Activated T-helper 17 cell treated with anti-CD3 and anti-CD28 coated beads, Interleukin-2, amount 50 U/mL, for 72 hours (primary cell): ENCODE data around the gene PRKX. TPM values are rescaled to one million over a fixed set of nuclear protein-coding genes. Genes with fewer than 3 reads are reported as not detected.
"Not testable (repeated sequence)": the region's sequence is repeated elsewhere in the genome, so short reads cannot be mapped to it uniquely, and the experiment has no call there.

ENCODE experiments used
- ATAC-seq: fragments of 150-1000 bp; cut with Tn5 transposase; replicated peaks from 2 replicates; pipeline ENCODE4 v1.10.0; 2021; ENCODE audit warnings: mild to moderate bottlenecking, moderate library complexity
- H3K27ac Mint-ChIP-seq: one replicate; pipeline ENCODE4 v1.8.0; 2022; ENCODE audit warnings: mixed read lengths
- H3K27me3 Mint-ChIP-seq: one replicate; pipeline ENCODE4 v1.8.0; 2022; ENCODE audit warnings: mixed read lengths
- H3K36me3 Mint-ChIP-seq: one replicate; pipeline ENCODE4 v1.8.0; 2022; ENCODE audit warnings: low read depth, mild to moderate bottlenecking, mixed read lengths
- H3K4me1 Mint-ChIP-seq: one replicate; pipeline ENCODE4 v1.8.0; 2022; ENCODE audit warnings: mixed read lengths
- H3K4me3 Mint-ChIP-seq: one replicate; pipeline ENCODE4 v1.8.0; 2022; ENCODE audit warnings: mild to moderate bottlenecking, mixed read lengths
- H3K9me3 Mint-ChIP-seq: one replicate; pipeline ENCODE4 v1.8.0; 2022; ENCODE audit warnings: mixed read lengths
- total RNA-seq, 2 donors: library from RNA; stranded (reverse); gene quantifications; one replicate each; pipeline ENCODE4 v1.2.3, GENCODE V29; 2022

The PRKX gene
- 10 to 100 TPM; 64.8 to 69.8 TPM for total RNA-seq

DNA sequence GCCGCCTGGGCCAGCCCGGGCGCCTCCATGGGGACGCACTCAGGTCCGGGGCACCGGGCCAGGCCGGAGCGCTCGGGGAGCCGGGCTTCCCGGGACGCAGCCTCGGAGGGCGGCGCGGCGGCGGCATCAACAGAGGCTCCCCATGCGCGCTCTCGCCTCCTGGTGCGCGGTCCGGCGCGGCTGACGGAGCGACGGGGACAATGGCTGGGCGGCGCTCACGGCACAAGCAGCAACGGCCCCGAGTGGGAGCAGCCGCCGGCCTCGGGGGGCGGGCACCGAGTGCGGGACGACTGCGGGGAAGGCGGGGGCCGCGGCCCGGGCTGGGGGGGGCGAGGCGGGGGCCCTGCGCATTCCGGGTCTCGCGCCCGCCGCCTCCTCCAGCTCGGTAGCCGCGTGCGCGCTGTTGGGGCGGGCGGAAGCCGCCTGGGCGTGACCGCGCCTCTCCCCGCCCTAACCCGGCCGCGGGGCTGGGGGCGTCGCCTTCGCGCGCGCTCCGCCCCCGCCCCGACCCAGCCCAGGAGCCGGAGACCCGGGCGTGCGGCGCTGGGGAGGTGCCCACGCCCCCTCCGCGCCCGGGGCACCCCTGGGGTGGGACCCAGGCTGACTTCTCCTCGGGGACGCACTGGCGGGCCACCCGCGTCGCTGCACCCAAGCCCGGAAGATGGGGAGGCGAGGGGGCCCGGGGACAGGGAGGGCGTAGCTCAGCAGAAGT lies at the start of gene PRKX:
TSS of gene PRKX (minus strand) at position 425 of the 712 bp plus-strand sequence. CDS start at position 29, 396 bp downstream.
- H3K4me3 Mint-ChIP-seq, result peak within 1 kb of the TSS; percentile 99
- H3K27ac Mint-ChIP-seq, result peak within 1 kb of the TSS; percentile 98
- no peaks in the 10 kb centered on the region for H3K4me1 Mint-ChIP-seq
- peaks cover 23% of the 10 kb centered on the region for H3K36me3 Mint-ChIP-seq
- H3K9me3 Mint-ChIP-seq, result no peaks in the 10 kb centered on the region
- ATAC-seq, result peak; percentile 82
- no peaks in the 10 kb centered on the region for H3K27me3 Mint-ChIP-seq

DNA sequence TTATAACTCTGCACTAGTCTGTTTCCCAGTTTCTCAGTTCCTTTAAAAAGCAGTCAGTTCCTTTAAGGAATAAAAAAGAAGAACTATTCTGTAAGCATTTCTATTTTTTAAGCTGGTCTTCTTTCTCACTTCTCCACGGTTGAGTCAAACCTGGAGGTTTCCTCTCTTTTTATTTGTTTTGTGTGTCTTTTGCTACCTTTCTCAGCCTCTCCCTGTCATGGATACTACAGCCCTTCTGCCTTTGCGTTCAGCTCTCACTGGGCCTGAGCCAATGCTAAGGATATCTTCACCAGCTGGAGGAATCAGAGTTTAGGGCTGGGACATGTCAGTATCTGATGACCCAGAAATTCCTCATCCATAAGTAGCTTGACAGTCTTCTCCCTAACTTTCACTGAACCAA lies 49.7 kb upstream of the PRKX start:
- H3K4me1 Mint-ChIP-seq, result no peaks in the 10 kb centered on the region
- H3K9me3 Mint-ChIP-seq, result no peaks in the 10 kb centered on the region
- ATAC-seq, result no peak
- H3K27ac Mint-ChIP-seq, result no peak overlapping the region
- H3K36me3 Mint-ChIP-seq, result no peaks in the 10 kb centered on the region
- no peaks in the 10 kb centered on the region for H3K27me3 Mint-ChIP-seq
- no peak overlapping the region for H3K4me3 Mint-ChIP-seq

DNA sequence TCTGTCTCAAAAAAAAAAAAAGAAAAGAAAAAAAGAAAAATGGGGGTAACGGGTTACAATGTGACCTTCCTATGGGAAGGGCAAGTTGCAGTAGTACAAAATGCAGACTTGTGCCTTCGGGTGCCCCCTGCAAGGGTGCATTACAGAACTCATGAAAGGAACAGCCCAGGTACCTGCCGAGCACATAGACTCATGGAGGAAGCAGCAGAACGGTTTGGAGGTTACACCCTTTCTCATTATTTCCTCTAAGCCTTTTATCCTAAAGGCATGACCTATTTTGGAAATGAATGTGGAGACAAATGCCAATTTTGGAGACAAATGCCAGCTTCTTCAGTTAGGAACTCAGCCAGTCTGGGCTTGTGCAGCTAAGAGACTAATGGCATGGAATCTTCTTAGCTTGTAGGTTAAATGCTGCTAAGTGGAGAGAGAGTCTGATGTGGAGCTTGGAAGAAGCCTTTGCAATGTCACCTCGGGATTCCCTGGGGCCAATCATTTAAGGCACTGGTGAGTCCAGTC lies 44.1 kb upstream of the PRKX start:
- H3K27me3 Mint-ChIP-seq, result no peaks in the 10 kb centered on the region
- H3K4me1 Mint-ChIP-seq, result no peaks in the 10 kb centered on the region
- H3K36me3 Mint-ChIP-seq, result no peaks in the 10 kb centered on the region
- no peaks in the 10 kb centered on the region for H3K9me3 Mint-ChIP-seq
- H3K4me3 Mint-ChIP-seq, result no peak overlapping the region
- H3K27ac Mint-ChIP-seq, result no peak overlapping the region
- no peak for ATAC-seq

DNA sequence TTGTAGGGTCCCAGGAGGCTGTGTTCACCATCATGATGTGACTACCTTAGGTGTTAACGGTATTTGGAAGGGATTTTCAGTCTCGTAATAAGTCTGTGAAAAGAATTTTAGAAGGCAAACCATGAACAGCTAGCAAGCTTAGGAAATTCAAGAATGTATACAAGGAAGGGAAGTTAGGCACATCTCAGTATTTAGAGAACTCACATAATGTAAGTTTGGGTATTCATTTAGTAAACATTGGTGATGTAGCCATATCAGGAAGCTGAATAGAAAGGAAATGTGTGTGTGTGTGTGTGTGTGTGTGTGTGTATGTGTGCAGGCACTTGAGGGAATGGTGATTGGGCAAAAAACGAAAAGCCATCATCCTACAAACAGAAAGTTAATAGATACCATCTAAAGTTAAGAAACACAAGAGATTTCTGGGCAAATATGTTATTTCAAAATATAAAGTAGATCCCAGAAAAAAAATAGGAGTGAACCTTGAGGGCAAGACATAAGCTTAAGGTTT lies 34.7 kb upstream of the PRKX start:
- H3K27ac Mint-ChIP-seq, result peak overlapping the region; percentile 71
- H3K4me1 Mint-ChIP-seq, result peaks cover 15% of the 10 kb centered on the region
- no peaks in the 10 kb centered on the region for H3K27me3 Mint-ChIP-seq
- no peaks in the 10 kb centered on the region for H3K36me3 Mint-ChIP-seq
- H3K4me3 Mint-ChIP-seq, result peak overlapping the region; percentile 37
- no peak for ATAC-seq
- no peaks in the 10 kb centered on the region for H3K9me3 Mint-ChIP-seq

DNA sequence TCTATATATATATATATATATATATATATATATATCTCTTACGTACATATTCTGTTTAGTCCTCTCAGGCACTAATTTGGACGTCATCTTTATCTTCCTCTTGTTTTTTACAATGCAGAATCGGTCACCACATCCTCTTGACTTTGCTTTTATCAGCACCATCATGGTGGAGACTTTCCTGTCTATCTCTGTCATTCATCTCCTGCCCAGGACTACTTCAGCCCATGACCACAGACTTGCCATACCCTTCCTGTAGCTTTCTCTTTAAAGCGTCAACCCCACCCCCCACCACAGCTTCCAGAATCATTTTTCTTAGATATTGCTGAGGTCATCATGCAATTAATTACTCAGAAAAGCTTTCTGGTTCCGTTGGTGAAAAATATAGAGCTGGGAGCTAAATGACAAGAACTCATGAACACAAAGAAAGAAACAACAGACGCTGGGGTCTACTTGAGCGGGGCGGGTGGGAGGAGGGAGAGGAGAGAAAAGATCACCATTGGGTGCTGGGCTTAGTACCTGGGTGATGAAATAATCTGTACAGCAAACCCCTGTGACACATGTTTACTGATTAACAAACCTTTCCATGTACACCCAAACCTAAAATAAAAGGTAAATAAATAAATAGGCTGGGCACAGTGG lies 30.5 kb upstream of the PRKX start:
- no peaks in the 10 kb centered on the region for H3K9me3 Mint-ChIP-seq
- H3K36me3 Mint-ChIP-seq, result no peaks in the 10 kb centered on the region
- peak overlapping the region; percentile 77 for H3K4me3 Mint-ChIP-seq
- ATAC-seq, result peak; percentile 91
- peak overlapping the region; percentile 88 for H3K27ac Mint-ChIP-seq
- H3K27me3 Mint-ChIP-seq, result no peaks in the 10 kb centered on the region
- peaks cover 17% of the 10 kb centered on the region for H3K4me1 Mint-ChIP-seq

DNA sequence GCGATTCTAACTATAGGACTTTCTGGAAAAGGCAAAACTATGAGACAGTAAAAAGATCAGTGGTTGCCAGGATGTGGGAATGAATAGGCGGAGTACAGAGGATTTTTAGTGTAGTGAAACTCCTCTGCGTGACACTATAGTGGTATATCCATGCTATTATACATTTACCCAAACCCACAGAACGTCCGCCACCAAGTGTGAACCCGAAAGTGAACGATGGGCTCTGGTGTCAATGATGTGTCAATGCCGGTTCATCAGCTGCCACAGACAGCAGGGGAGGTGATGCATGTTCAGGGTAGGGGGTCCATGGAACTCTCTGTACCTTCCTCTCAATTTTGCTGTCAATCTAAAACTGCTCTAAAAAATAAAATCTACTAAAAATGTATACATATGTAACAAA lies 27.5 kb upstream of the PRKX start:
- not testable (repeated sequence) for H3K9me3 Mint-ChIP-seq, H3K4me3 Mint-ChIP-seq, H3K27me3 Mint-ChIP-seq, H3K27ac Mint-ChIP-seq, H3K36me3 Mint-ChIP-seq
- peak; percentile 22 for ATAC-seq
- peaks cover 13% of the 10 kb centered on the region for H3K4me1 Mint-ChIP-seq

DNA sequence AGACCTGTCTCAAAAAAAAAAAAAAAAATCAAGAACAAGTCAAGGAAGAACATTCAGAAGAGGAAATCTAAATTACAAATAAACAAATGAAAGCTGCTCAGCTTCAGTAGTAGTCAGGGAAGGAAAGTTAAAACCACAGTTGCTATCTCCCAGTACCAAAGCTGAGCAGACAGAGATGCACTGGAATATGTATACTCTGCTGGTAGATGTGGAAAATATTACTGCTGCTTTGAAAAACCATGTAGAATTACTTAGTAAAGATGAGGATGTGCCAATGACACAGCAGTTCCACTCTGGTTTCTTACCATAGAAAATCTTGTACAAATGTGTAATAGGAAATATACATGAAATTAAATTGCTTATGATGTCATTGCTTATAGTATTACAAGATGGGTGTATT lies 25.1 kb upstream of the PRKX start:
- Mint-ChIP-seq H3K4me3 (peak overlapping the region; percentile 44), H3K36me3 (no peaks in the 10 kb centered on the region), H3K4me1 (peaks cover 11% of the 10 kb centered on the region), H3K9me3 (no peaks in the 10 kb centered on the region), H3K27ac (peak overlapping the region; percentile 84), H3K27me3 (no peaks in the 10 kb centered on the region)
- peak; percentile 88 for ATAC-seq

DNA sequence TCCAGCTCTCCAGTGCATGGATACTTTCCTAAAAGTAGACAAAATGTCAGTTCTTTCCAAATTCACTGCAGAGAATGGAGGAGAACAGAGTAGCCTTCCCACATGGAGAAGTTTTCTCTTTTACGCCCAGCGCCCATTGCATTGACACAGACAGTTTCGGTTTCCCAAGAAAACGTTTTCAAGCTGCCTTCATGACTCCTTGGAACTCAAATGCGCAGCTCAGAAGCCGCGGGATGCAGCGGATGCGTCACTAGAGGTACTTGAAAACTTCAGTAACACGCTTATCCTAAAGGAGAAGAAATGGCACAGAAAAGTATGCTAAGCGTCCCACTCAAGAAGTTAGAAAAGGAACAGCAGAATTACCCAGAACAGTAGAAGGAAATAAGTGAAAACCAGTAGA lies 23.1 kb upstream of the PRKX start:
- not testable (repeated sequence) for H3K27me3 Mint-ChIP-seq, ATAC-seq, H3K9me3 Mint-ChIP-seq, H3K27ac Mint-ChIP-seq, H3K4me3 Mint-ChIP-seq, H3K36me3 Mint-ChIP-seq
- H3K4me1 Mint-ChIP-seq, result peaks cover 10% of the 10 kb centered on the region

DNA sequence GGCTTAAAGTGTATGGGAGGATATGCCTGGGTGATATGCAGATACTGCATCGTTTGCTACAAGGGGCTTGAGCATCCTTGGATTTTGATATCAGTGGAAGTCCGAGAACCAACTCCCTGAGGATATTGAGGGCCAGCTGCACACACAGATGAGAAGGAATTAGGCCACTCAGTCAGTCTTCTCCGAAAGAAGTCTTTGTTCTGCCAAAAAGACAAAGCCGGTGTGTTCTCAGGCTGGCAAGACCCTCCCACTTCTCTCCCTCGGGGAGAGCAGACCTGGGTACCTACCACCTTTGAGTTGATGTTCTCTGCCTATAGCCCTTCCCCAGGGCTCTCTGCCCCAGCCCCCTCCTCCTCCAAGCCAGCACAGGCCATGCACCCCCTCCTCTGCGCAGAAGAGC lies 22.4 kb upstream of the PRKX start:
- H3K4me1 Mint-ChIP-seq, result peaks cover 10% of the 10 kb centered on the region
- not testable (repeated sequence) for H3K4me3 Mint-ChIP-seq, H3K9me3 Mint-ChIP-seq, H3K36me3 Mint-ChIP-seq, H3K27me3 Mint-ChIP-seq, ATAC-seq, H3K27ac Mint-ChIP-seq

DNA sequence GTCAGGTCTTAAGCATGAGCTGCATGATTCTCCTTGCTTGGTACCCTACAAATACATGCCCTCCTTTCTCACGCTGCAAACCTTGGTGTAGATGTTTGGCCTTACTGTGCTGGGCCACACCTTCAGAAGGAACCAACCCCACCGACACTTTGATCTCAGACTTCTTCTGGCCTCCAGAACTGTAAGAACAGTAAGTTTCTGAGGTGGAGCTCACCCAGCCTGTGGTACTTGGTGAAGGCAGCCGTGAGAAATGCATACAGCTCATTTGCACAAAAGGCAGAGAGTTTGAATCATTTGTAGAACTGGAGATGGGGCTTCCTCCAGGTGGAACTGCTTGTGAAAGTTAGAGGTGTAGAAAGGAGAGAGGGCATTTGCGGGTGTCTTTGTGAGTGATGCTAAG lies 21.0 kb upstream of the PRKX start:
- not testable (repeated sequence) for H3K36me3 Mint-ChIP-seq, H3K9me3 Mint-ChIP-seq, H3K27me3 Mint-ChIP-seq
- ATAC-seq, result peak; percentile 45
- Mint-ChIP-seq H3K4me1 (peaks cover 10% of the 10 kb centered on the region), H3K27ac (peak overlapping the region; percentile 68), H3K4me3 (peak overlapping the region; percentile 41)

DNA sequence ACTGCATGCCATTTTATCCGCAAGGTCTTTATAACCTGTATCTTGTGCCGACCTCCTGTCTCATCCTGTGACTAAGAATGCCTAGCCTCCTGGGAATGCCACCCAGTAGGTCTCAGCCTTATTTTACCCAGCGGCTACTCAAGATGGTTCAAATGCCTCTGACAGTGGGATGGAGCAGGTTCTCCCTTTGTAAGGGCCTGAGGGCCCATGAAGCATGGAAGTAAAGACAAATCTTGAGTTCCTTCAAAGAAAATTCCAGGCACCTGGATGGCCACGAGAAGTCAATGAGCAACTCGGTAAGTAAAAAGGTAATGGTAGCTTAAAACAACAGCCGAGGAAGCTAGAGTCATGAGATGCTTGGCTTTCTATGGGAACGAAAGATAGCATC lies 19.6 kb upstream of the PRKX start:
- no peak for ATAC-seq
- Mint-ChIP-seq H3K4me1 (peaks cover 4% of the 10 kb centered on the region), H3K9me3 (no peaks in the 10 kb centered on the region), H3K36me3 (no peaks in the 10 kb centered on the region), H3K27me3 (no peaks in the 10 kb centered on the region), H3K4me3 (no peak overlapping the region), H3K27ac (no peak overlapping the region)

DNA sequence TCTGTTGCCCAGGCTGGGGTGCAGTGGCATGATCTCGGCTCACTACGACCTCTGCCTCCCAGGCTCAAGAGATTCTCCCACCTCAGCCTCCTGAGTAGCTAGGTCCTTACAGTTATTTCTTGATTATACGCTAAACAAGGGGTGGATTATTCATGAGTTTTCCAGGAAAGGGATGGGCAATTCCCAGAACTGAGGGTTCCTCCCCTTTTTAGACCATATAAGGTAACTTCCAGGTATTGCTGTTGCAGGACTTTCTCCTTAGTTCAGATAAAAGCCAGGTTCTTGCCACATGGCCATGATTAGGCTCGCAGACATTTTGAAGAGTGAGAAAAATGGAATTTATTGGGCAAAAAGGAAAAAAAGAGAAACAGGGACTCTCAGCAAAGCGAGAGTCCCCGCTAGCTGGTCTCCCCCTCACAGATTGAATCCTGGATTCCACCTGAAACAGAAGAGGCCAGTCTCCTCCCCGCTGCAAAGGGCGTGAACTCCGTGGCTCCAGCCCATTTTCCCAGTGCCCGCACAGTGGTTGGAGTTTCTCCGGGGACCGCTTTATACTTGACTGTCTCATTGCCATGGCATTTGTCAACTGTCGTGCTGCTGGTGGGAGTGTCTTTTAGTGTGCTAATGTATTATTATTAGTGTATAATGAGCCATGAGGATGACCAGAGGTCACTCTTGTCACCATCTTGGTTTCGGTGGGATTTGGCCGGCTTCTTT lies 19.0 kb upstream of the PRKX start:
- not testable (repeated sequence) for H3K9me3 Mint-ChIP-seq, H3K27ac Mint-ChIP-seq, H3K27me3 Mint-ChIP-seq, H3K4me3 Mint-ChIP-seq, H3K36me3 Mint-ChIP-seq, ATAC-seq, H3K4me1 Mint-ChIP-seq

DNA sequence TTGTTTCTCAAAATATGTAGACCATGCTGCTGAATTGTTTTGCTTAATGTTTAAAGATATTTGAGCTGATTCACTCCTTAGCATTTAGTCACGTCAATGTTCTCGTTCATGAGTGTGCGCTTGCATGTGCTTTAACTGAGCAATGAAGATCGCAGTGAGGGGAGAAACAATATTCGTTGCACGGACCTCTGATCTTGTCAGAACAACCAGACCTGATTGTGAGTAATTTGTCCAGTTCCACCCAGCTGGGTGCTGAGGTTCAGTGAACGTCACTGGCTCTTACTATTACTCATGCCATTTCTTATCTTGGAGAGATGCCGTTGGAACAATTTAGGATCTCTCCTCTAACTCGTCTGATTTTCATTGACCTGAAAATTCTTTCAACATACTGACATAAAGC lies 15.0 kb upstream of the PRKX start:
- H3K36me3 Mint-ChIP-seq, result no peaks in the 10 kb centered on the region
- H3K27me3 Mint-ChIP-seq, result no peaks in the 10 kb centered on the region
- no peaks in the 10 kb centered on the region for H3K9me3 Mint-ChIP-seq
- no peak overlapping the region for H3K27ac Mint-ChIP-seq
- ATAC-seq, result no peak
- no peak overlapping the region for H3K4me3 Mint-ChIP-seq
- no peaks in the 10 kb centered on the region for H3K4me1 Mint-ChIP-seq

DNA sequence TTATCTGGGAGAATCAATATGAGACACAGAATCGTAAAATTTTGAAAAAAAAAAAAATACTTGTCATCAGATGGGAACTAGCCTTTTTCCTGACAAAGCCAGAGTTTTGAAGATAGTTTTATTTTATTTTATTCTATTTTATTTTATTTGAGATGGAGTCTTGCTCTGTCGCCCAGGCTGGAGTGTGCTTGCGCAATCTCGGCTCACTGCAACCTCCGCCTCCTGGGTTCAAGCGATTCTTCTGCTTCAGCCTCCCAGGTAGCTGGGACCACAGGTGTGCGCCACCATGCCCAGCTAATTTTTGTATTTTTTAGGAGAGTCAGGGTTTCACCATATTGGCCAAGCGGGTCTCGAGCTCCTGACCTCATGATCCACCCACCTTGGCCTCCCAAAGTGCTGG lies 10.0 kb upstream of the PRKX start:
- not testable (repeated sequence) for ATAC-seq, H3K27me3 Mint-ChIP-seq

More for the DNA sequence above, 10.0 kb upstream of the PRKX start:
- not testable (repeated sequence) for H3K36me3 Mint-ChIP-seq, H3K4me1 Mint-ChIP-seq, H3K4me3 Mint-ChIP-seq, H3K27ac Mint-ChIP-seq, H3K9me3 Mint-ChIP-seq
